Measurements from ENCODE around the gene TRAF7.
"Not testable (repeated sequence)": the region's sequence is repeated elsewhere in the genome, so short reads cannot be mapped to it uniquely, and the experiment has no call there.

Gene TRAF7

DNA sequence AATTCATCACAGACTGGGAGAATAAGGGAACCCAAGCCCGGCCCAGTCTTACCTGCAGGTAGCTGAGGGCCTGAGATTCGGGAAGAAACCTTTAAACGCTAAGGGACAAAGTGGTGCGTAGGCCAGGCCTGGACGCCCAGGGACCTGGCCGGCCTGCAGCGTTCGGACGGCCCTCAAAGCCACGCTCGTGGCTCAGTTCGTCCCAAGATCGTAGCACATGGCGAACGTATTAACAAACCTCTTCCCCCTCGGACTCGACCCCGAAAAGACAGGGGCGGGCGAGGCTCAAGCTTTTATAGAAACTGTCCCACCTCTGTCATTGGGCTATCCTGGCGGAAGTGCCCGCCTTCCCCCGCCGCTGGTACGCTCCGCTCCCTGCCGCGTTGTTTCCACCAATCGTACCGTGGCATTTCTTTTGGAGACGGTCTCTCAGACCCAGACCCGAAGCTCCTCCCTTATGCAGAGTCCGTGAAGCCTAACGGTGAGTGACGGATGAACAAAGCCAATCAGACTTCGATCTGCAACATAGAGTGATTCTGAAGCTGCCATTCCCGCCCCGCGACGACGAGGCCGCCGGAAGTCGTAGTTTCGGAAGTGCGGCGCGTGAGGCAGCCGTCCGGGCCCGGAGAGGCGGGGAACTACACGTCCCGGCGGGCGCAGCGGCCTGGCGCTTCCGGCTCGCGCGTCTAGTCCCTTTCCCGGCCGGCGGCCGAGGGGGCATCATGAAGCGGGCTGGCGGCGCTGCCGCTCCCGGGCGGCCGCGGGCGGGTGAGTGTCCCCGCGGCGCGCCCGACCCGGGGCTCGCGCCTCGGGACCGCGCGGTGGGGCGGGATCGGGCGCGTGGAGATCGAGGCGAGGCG is at the start of gene TRAF7:
TSS of gene TRAF7 (plus strand) at position 692 of the 860 bp plus-strand sequence. CDS start 8,139 bp downstream, outside the sequence.
- peak; percentile 99 to 100 for DNase-seq

DNA sequence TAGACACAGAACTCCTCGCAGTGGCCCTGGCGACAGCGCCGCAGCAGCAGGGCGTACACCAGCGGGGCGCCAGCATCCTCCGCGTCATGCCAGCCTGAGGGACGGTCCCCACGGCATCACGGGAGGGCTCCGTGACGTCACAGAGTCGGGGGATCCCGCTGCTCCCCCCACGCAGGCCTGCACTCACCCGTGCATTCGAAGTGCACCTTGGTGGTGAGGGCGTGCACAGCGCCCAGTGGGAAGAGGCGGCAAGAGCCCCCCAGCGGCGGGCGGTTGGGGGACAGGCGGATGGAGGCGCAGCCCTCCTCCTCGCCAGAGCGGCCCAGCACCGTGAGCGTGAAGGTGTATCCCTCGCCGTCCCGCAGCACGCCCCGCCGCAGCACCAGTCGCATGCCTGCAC is 49.4 kb upstream of the TRAF7 start:
- not testable (repeated sequence) for DNase-seq

DNA sequence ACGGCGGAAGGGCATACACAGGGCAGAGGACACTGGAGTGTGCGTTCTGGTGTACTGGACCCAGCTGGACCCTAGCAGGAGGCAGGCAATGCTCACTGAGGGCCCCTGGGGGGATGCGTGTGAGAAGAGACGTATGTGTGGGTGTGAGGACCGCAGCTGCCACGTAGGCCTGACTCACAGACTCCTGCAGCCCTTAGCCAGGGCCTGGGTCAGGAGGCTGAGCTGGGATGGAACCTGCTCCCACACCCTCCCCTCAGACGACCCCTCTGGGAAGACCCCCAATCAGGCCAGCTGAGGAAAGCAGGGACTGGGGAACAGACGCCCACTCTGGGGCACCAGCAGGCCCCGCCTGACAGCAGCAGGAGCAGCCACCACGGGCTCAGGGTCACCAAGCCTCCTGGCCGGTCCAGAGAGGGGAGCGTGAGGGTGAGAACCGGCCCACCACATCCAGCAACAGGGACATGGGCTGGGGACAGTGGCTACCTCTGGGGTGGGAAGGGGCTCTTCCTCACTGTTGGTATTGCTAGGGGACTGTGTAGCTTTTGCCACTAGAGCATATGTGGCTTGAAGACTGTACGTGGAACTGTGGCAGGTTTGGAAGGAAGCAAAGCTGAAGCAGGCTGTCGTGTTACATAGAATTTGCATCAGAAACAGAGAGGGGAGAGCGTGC is 48.3 kb upstream of the TRAF7 start:
- not testable (repeated sequence) for DNase-seq

DNA sequence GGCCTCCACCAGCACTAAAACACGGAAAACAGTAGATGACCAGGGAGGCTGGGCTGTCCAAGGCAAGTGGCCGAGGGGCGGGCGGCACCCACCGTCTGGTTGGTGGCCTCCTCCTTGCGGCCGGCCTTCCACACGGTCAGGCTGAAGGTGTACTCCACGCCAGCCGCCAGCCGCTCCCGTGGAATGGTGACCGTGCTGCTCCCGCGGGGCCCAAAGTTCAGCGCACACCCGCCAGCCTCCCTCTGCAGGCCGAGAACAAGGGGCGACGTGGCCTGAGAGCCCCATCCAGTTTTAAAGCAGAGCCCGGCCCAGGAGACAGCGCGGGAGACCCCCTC is 47.8 kb upstream of the TRAF7 start:
- DNase-seq: not testable (repeated sequence)

DNA sequence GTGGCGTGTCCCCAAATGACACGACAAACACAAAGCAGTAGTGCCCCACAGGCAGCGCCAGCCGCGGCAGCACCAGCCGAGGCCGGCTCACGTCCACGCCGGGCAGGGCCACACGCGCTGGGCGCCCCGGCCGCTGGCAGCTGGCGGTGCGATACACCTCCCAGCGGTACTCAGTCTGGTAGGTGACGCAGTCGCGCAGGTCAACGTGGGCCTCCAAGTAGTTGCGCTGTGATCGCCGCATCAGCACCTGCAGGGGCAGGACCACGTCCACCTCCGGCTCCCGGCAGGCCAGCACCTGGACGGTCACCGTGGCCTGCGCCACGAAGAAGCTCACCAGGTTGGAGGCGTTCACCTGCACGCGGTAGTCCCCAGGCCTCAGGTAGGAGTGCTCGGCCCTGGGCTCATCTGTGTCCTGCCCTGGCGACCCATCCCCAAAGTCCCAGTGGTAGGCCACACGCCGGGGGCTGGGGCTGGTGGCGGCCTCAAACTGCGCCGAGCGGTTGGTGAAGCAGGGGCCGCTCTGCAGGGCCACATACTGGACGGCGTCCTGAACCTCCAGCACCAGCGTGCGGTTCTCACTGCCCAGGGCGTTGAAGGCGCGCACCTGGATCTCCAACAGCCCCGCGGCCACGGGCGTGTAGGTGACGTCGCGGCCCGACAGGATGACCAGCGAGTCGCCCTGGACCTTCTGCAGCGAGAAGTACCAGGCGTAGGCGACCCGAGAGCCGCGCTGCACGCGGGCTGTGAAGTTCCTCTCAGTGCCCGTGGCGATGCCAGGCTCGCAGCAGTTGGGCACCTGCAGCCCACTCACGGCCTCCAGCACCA is 46.9 kb upstream of the TRAF7 start:
- DNase-seq: not testable (repeated sequence)

DNA sequence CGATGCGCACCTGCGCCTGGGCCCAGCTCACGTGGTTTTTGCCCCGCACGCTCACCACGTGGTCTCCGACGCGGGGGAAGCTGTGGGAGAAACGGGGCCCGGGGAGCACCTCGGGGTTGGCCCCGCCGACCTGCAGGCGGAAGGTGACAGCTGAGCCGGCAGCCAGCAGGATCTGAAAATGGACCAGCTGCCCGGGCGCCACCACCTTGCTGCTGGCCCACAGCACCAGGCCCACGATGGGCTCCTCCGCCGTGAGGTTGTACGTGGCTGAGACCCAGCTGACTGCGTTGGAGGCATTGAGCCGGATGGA is 46.4 kb upstream of the TRAF7 start:
- not testable (repeated sequence) for DNase-seq

DNA sequence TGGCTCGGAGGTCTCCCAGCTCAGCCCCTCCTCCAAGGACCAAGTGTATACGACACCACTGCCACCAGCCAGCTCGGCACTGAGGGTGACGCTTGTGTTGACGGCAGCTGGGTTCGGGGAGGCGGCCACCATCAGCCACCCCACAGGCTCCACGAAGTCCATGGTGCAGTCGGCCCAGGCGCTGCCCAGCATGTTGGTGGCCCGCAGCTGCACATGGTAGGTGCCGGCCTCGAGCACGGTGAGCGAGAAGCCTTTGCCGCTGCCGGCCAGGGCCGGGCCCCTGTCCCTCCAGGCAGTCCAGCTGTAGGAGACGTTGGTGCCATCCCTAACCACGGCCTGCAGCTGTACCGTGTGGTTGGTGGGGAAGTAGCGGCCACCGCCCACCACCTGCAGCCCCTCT is 45.7 kb upstream of the TRAF7 start:
- DNase-seq: not testable (repeated sequence)

DNA sequence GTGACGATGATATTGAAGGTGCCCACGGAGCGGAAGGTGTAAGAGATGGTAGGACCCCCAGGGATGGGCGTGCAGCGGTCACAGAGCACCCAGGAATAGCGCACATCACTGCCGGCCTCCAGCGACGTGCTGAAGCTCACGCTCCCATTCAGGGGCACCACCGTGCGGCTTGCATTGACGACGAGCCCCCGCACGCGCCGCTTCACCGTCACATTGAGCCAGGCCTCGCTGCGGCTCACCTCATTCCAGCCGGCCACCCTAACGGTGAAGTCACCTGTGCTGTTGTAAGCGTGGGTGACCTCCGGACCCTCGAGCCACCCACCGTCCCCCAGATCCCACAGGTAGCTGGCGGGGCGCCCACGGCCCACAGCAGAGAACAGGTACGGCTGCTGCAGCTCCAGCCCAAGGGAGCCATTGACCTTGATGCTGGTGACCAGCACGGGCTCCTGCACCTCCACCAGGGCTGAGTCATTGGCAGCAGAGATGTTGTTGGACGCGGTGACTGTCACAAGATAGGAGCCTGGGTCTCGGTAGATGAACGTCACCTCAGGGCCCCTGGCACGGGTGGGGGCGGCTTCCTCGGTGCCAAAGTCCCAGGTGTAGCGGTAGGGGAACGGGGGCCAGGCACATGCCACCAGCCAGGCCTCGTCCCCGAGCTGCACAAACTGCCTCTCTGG is 45.1 kb upstream of the TRAF7 start:
- DNase-seq: not testable (repeated sequence)

DNA sequence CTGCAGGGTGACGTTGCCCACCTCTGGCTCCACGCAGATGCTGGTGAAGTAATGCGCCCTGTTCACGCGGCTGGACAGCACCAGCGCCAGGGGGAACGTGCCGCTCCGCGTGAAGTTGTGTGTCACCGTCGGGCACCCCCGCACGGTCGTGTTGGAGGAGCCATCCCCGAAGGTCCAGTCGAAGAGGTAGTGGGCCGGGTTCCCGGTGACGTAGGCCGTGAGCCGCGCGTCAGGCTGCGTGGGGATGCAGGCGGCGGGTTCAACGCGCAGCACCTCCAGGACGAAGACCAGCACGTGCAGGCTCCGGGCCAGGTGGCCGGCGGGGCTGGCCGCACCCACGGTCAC is 44.6 kb upstream of the TRAF7 start:
- DNase-seq: not testable (repeated sequence)

DNA sequence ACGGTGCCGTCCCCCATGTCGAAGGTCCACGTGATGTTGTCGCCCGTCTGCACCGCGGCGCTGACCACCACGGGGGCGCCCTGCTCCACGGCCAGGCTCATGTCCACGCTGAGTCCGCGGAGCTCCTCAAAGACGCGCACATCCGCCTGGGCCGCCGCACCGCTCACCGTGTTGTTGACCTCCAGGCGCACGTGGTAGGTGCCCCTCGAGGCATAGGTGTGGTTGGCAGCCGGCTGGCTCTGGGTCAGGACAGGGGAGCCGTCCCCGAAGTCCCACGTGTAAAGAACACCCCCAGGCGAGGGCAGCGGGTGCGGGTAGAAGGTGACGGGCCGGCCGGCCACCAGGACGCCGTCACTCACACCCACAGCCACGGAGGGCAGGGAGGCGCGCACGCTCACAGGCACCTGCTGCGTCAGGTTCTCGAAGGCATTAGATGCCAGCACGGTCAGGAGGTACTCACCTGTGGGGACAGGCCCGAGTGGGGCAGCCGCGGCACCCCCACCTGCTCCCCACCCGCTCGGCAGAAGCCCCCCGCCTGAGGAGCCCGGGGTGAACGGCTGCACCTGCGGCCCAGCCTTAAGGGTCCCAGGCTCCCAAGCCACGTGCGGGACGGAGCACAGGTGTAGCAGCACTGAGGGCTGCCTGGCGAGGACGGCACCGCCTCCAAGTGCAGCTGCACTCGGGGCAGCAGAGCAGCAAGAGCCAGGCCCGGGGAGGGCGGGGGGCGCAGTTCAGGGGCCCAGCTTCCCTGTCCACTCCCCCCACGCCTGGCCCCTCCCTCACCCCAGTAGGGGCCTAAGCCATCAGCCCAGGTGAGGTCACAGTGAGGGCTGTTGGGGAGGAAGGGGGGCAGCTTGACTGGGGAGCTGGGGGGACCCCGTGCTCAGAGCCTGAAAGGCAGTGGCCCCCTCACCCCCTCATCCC is 43.9 kb upstream of the TRAF7 start:
- DNase-seq: not testable (repeated sequence)

DNA sequence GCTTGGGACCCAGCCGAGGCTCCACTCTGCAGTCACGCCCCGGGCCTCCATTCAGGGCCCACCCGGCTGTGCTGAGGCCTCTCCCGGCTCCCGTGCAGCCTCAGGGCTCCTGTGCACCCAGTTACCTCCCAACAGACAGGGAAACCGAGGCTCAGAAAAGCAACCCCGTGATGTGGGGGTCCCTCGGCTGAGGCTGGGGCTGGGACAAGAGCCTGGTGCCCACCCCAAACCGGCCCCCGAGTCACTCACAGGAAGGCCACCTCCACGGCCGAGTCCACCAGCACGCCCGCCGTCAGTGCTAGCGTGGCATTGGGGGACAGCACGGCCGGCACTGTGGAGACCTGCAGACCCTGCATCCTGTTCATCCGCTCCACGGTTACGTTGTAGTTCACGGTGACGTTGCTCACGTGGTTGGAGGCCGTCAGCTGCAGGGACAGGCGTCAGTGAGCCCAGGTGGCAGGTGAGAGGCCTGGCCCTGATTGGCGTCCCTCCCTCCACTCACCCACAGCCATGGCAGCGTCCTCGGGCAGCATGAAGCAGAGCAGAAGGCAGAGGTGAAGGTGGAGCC is 43.0 kb upstream of the TRAF7 start:
- not testable (repeated sequence) for DNase-seq

DNA sequence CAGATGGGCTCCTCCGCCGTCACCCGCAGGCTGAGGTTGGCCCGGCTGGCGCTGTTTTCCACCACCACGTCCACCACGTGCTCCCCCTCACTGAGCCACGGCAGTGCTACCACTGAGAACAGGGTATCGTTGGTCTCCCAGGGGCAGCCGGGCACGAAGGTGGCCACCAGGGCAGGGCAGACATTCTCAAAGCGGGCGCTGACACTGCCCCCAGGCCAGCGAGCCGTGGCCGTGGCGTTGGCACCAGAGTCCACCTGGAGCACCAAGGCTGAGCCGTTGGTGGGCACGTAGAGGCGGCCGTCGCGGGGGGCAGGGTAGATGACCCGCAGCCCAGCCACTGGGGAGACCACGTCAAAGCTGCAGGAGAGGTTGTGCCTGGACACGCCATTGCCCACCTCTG is 41.4 kb upstream of the TRAF7 start:
- DNase-seq: not testable (repeated sequence)

DNA sequence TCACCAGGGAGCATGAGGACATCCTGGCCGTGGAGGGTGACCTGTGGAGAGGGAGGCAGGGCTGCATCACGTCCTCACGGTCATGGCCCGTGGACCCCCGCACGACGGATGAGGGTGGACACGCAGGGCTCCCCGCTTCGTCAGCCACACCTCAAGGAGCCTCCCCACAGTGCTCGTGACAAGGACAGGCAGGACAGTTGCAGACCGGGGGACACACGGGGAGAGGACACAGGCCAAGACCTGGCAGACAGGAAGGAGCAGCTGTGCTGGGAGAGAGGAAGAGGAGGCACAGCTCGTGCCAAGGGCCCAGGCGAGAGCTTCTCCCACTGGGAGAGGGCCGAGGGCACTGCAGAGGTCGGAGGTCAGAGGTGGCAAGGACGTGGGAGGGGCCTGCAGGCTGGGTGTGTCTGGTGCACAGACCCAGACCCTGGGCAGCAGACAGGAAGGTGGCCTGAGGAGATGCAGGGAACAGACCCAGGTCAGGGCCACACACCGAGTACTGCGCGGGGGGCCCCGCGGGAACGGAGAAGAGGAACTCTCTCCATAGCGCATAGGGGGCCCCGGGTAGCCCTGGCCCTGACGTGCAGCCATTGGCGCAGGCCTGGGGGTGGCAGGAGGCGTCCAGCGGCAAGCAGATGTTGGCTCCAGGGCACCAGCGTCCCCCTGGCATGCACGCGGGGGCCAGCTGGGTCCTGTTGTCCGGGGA is 40.5 kb upstream of the TRAF7 start:
- not testable (repeated sequence) for DNase-seq

DNA sequence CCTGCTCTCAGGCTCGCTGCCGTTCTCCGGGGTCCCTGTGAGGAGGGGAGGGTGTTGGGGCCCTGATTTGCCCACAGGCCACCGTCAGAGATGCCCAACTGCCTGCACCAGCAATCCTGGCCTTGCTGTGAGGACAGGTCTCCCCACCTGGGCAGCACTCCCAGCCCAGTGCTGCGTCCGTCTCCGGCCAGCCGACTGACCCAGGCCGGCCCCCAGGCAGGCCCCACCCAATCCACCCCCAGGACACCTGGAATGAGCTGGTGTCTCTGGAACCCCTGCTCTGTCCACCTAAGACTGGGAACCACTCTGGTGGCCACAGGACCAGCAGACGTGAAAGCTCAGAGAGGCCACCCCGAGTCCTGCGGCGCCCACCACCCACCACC is 40.0 kb upstream of the TRAF7 start:
- DNase-seq: no peak

DNA sequence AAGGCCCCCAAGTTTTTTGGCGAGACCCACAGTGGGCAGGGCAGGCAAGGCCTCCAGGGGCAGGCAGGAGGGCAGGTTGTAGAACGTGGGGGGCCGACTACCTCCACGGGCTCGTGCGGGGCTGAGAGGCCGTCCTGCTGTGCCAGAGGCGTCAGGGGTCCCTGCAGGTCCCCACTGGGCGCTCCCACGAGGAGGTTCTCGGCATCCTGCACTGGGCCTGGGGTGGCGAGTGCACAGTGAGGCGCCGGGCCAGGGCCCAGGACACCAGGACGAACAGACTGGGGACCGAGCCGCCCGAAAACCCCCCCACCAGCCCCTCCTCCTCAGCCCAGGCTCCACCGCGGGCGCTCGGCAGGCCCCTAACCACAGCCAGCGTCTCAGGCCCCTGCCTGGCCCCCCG is 39.2 kb upstream of the TRAF7 start:
- not testable (repeated sequence) for DNase-seq

DNA sequence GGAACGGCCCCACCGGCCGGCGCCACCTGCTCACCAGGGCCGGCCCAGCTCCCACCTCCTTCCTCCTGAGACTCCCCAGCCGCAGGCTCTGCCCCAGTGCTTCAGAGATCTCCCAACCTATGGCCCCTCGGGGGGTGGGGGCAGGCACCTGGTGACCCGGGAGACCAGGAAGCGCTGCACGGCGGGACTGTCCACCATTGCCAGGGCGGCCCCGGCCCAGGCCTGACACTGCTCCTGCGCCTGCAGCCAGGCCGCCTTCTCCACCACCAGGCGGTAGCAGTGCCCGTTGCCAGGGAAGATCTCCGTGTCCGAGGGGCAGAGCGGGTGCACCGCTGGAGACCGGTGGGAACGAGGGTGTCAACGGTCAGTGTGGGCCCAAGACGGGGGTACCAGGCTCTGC is 38.2 kb upstream of the TRAF7 start:
- DNase-seq: not testable (repeated sequence)

DNA sequence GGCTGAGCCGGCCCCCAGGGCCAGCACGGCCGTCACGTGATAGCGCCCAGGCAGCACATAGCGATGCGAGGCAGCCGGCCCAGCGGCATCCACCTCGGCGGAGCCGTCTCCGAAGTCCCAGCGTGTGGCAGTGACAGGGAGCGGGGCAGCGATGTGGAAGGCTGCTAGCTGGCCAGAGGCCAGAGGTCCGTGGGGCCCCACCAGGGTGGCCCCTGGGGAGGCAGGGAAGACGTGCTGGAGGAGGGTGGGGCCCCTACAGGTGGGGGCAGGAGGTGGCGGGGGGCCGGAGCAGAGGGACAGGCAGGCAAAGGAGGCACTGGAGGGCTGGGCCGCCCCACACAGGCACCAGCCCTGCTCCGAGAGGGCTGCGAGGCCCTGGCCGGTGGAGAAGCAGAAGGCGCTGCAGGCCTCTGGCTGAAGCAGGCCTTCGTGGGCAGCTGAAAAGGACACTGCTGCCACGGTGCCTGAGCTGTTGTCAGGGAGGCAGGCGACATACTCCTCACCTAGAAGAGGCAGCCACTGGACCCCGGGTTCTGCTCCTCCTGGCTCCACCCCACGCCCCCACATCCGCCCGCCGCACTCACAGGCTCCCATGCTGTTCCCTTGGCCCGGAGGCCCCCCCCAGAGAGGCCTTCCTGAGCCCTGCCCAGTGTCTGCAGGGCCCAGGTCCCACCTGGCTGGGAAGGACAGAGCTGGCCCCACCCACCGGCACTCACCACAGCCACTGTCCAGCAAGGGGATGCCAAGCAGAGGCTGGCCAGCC is 37.4 kb upstream of the TRAF7 start:
- not testable (repeated sequence) for DNase-seq

DNA sequence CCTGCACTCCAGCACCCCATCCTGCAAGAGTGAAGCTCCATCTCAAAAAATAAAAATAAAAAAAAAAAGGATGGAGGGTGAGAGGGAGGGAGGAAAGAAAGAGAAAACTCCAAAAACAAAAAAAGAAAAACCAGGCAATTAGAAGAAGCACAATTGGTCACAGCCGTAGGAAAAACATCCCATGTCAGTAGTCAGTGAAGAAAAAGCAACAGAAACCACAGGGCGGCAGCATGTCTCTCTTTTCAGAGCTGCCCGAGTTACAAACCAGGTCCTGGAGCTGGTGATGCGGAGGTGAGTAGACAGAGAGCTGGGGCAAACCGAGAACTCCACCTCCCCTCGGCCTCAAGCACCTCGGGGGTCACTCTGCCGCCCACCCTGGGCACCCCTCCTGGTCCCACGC is 34.3 kb upstream of the TRAF7 start:
- peak in 1 of 2 experiments; percentile 21 for DNase-seq

DNA sequence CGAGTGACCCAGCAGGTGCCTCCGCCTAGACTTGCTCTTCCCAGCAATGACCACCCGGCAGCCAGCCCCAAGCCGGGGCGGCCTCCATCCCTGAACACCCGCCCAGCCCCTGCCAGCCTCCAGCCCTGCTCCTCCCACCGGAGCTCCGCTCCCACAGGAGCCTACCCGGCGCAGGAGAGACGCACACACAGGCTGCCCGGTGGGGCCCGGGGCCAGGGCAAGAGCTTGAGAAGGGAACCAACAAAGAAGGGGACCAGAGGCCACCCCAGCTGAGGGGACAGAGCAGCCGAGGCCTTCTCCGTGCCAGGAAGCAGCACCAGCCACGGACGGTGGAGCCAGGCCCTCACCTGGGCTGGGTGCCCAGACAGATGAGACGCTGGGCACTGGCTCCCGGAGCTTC is 33.7 kb upstream of the TRAF7 start:
- DNase-seq: no peak

DNA sequence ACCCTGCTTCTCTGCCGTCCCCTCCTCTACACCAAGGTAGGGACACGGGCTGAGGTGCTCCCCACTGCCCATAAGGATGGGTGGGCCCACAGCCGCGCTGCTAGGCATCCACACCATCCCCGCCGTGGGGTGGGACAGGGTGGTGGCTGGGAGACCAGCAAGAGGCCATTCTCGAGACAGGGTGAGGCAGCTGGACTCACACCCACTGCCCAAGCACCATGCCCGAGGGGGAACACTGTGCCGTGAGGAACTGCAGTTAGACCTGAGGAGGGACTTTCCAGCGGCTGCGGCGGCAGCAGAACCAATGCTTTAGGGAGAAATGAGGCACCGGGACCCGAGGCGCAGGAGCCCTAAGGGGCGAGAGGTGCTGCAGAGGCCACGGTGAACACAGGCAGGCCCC is 33.2 kb upstream of the TRAF7 start:
- no peak for DNase-seq

Data from SHP77 (cell line).